Stomach (tissue), 4 donors: Measurements from ENCODE around the gene CUX1.

Experiments
- CTCF ChIP-seq, 7 experiments: fragments of 450-650 bp in 4 of 7; fragments of 200-600 bp in 3 of 7; sonication (generic) in 3 of 7; IDR thresholded peaks; one replicate each; pipeline ENCODE4 v1.5.1; 2016 to 2019; ENCODE audit warnings: antibody characterized with exemption in 7 of 7, control low read depth in 2 of 7, mild to moderate bottlenecking in 1 of 7
- POLR2A ChIP-seq, 4 donors: fragments of 450-650 bp; IDR thresholded peaks; one replicate each; pipeline ENCODE4 v1.6.1; 2016; ENCODE audit warnings: antibody characterized with exemption in 4 of 4, control low read depth in 2 of 4, mild to moderate bottlenecking in 1 of 4, moderate library complexity in 1 of 4
- POLR2AphosphoS5 ChIP-seq, 3 donors: sonication (generic); formaldehyde crosslinking; IDR thresholded peaks; one replicate each; pipeline ENCODE4 v1.6.1; 2016; ENCODE audit warnings: antibody characterized with exemption in 3 of 3

DNA sequence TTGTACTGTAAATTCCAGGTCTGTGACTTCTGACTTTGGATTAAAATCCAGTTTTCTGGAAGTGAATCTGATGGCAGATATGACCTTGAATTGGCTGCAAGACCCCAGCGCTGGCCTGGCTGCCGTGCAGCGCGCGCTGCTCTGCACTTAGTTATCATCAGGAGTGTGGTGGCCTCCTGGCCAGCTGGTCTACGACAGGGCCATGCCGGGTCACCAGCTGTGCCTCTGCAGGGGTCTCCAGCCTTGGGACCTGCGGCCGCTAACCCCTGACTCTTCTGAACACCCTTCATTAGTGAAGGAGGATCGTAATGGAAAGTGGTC lies 278.5 kb downstream of the CUX1 start:
- TF ChIP-seq POLR2AphosphoS5 (IDR thresholded peaks at IDR 0.05) = no peak
- no peak for TF ChIP-seq CTCF (IDR thresholded peaks at IDR 0.05)
- TF ChIP-seq POLR2A (IDR thresholded peaks at IDR 0.05) = no peak
